ENCODE data around the gene VSTM2B. TPM values are rescaled to one million over a fixed set of nuclear protein-coding genes. Genes with fewer than 3 reads are reported as not detected.

The VSTM2B gene
- total and polyA plus RNA-seq, 10 donors, result not detected

GRCh38 chr19:29593869-29594268 is 68.1 kb downstream of the VSTM2B start:
- Histone ChIP-seq H3K27ac (no peak overlapping the region), H3K4me3 (no peak overlapping the region), H3K27me3 (replicated peaks in 1 of 7) (peaks cover 0 to 78% (median 18%) of the 10 kb centered on the region in 7 donors), H3K4me1 (no peaks in the 10 kb centered on the region), H3K36me3 (no peaks in the 10 kb centered on the region), H3K9me3 (peaks cover 0 to 14% (median 5%) of the 10 kb centered on the region in 8 donors)
- 72 to 83% (median 76%) methylated on average over 6 of the region's 6 CpGs for WGBS, 5 donors
- TF ChIP-seq CTCF (IDR thresholded peaks at IDR 0.05 in 8 of 11, conservative IDR thresholded peaks at IDR 0.05 in 3 of 11) (no peak), POLR2AphosphoS5 (IDR thresholded peaks at IDR 0.05) (no peak), POLR2A (IDR thresholded peaks at IDR 0.05) (no peak)
- intact Hi-C loops (cut with DNase I; ENCODE audit: low total_unique reads), result no loop called here
- no peak for DNase-seq

- WGBS, 5 donors, result 37 to 45% (median 39%) methylated on average over 10 of the region's 10 CpGs
- H3K27me3 ChIP-seq (replicated peaks in 1 of 7), result peaks cover 0 to 64% (median 18%) of the 10 kb centered on the region in 7 donors
Measured at GRCh38 chr19:29596080-29596727, 70.4 kb downstream of the VSTM2B start.

GRCh38 chr19:29596885-29597525 is 71.2 kb downstream of the VSTM2B start:
- intact Hi-C loops (cut with DNase I; ENCODE audit: low total_unique reads), result no loop called here
- WGBS, 5 donors, result 27 to 35% (median 30%) methylated on average over 9 of the region's 9 CpGs
- TF ChIP-seq POLR2AphosphoS5 (IDR thresholded peaks at IDR 0.05), result no peak
- TF ChIP-seq POLR2A (IDR thresholded peaks at IDR 0.05), result no peak
- no peak for TF ChIP-seq CTCF (IDR thresholded peaks at IDR 0.05 in 8 of 11, conservative IDR thresholded peaks at IDR 0.05 in 3 of 11)
- no peak overlapping the region for H3K4me3 ChIP-seq
- no peaks in the 10 kb centered on the region for H3K36me3 ChIP-seq
- peaks cover 0 to 56% (median 18%) of the 10 kb centered on the region in 7 donors for H3K27me3 ChIP-seq (replicated peaks in 1 of 7)
- H3K4me1 ChIP-seq, result no peaks in the 10 kb centered on the region
- no peak overlapping the region for H3K27ac ChIP-seq
- no peak for DNase-seq
- no peaks in the 10 kb centered on the region for H3K9me3 ChIP-seq

More at GRCh38 chr19:29596080-29596727, 70.4 kb downstream of the VSTM2B start:
- intact Hi-C loops (cut with DNase I; ENCODE audit: low total_unique reads), result no loop called here
- H3K36me3 ChIP-seq, result no peaks in the 10 kb centered on the region
- H3K4me1 ChIP-seq, result no peaks in the 10 kb centered on the region
- H3K9me3 ChIP-seq, result no peaks in the 10 kb centered on the region
- no peak overlapping the region for H3K27ac ChIP-seq
- no peak for DNase-seq
- no peak overlapping the region for H3K4me3 ChIP-seq
- TF ChIP-seq CTCF (IDR thresholded peaks at IDR 0.05 in 8 of 11, conservative IDR thresholded peaks at IDR 0.05 in 3 of 11) (no peak), POLR2AphosphoS5 (IDR thresholded peaks at IDR 0.05) (no peak), POLR2A (IDR thresholded peaks at IDR 0.05) (no peak)

- 63 to 75% (median 68%) methylated on average over 7 of the region's 7 CpGs for WGBS, 5 donors
- DNase-seq, result peak; percentile 46
Measured at GRCh38 chr19:29598036-29598435, 72.2 kb downstream of the VSTM2B start.

More at GRCh38 chr19:29598036-29598435, 72.2 kb downstream of the VSTM2B start:
- H3K4me1 ChIP-seq, result no peaks in the 10 kb centered on the region
- intact Hi-C loops (cut with DNase I; ENCODE audit: low total_unique reads), result no loop called here
- H3K36me3 ChIP-seq, result no peaks in the 10 kb centered on the region
- TF ChIP-seq POLR2AphosphoS5 (IDR thresholded peaks at IDR 0.05), result no peak
- no peak for TF ChIP-seq CTCF (IDR thresholded peaks at IDR 0.05 in 8 of 11, conservative IDR thresholded peaks at IDR 0.05 in 3 of 11)
- no peak for TF ChIP-seq POLR2A (IDR thresholded peaks at IDR 0.05)
- no peaks in the 10 kb centered on the region for H3K9me3 ChIP-seq
- H3K4me3 ChIP-seq, result no peak overlapping the region
- H3K27me3 ChIP-seq (replicated peaks in 1 of 7), result peaks cover 0 to 47% (median 18%) of the 10 kb centered on the region in 7 donors
- H3K27ac ChIP-seq, result no peak overlapping the region

All from spleen (tissue), 11 donors.